ENCODE data around the gene UCKL1.
"Not testable (repeated sequence)": the region's sequence is repeated elsewhere in the genome, so short reads cannot be mapped to it uniquely, and the experiment has no call there.

Gene UCKL1

GRCh38 chr20:63976980-63977738 is 20.9 kb upstream of the UCKL1 start:
- H3K9me3 Mint-ChIP-seq: no peaks in the 10 kb centered on the region
- no peak for DNase-seq (ENCODE audit: low spot score in 2 of 2)
- peaks cover 68% of the 10 kb centered on the region for H3K4me1 Mint-ChIP-seq
- H3K4me3 Mint-ChIP-seq: peak overlapping the region; percentile 93
- ATAC-seq: no peak
- peak overlapping the region; percentile 95 for H3K27ac Mint-ChIP-seq
- peaks cover 76% of the 10 kb centered on the region for H3K36me3 Mint-ChIP-seq

DNA sequence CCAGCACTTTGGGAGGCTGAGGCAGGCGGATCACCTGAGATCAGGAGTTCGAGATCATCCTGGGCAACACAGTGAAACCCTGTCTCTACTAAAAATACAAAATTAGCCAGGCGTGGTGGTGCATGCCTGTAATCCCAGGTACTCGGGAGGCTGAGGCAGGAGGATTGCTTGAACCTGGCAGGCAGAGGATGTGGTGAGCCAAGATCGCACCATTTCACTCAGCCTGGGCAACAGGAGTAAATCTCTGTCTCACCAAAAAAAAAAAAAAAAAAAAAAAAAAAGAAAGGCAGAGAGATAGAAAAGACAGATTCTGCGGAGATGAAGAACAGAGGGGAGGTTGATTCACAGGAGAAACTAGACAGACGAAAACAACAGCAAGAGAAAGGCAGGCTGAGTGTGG is 20.3 kb upstream of the UCKL1 start:
- peaks cover 61% of the 10 kb centered on the region for H3K4me1 Mint-ChIP-seq
- peaks cover 76% of the 10 kb centered on the region for H3K36me3 Mint-ChIP-seq
- DNase-seq (ENCODE audit: low spot score in 2 of 2); H3K9me3 Mint-ChIP-seq; ATAC-seq: not testable (repeated sequence)
- peak overlapping the region; percentile 93 for H3K4me3 Mint-ChIP-seq
- peak overlapping the region; percentile 95 for H3K27ac Mint-ChIP-seq

GRCh38 chr20:63974402-63975200 is 18.4 kb upstream of the UCKL1 start:
- no peak for ATAC-seq
- no peak for DNase-seq (ENCODE audit: low spot score in 2 of 2)
- Mint-ChIP-seq H3K27ac (peak overlapping the region; percentile 82), H3K4me1 (peaks cover 47% of the 10 kb centered on the region), H3K9me3 (no peaks in the 10 kb centered on the region), H3K36me3 (peaks cover 80% of the 10 kb centered on the region), H3K4me3 (no peak overlapping the region)

GRCh38 chr20:63973636-63974401 is 17.6 kb upstream of the UCKL1 start:
- ATAC-seq (peak; percentile 46), DNase-seq (ENCODE audit: low spot score in 2 of 2) (peak; percentile 85 to 89)
- H3K4me3 Mint-ChIP-seq: no peak overlapping the region
- no peaks in the 10 kb centered on the region for H3K9me3 Mint-ChIP-seq
- peaks cover 83% of the 10 kb centered on the region for H3K36me3 Mint-ChIP-seq
- peaks cover 50% of the 10 kb centered on the region for H3K4me1 Mint-ChIP-seq
- peak overlapping the region; percentile 82 for H3K27ac Mint-ChIP-seq

DNA sequence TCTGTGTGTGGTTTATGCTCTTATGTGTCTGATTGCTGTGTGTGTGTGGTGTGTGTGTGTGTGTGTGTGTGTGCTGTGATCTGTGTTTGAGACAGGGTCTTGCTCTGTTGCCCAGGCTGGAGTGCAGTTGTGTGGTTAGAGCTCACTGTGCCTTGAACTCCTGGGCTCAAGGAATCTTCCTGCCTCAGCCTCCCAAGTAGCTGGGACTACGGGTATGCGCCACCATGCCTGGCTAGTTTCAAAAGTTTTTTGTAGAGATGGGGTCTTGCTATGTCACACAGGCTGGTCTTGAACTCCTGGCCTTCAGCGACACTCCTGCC is 16.9 kb upstream of the UCKL1 start:
- Mint-ChIP-seq H3K4me1 (peaks cover 50% of the 10 kb centered on the region), H3K27ac (peak overlapping the region; percentile 82), H3K4me3 (no peak overlapping the region), H3K36me3 (peaks cover 85% of the 10 kb centered on the region), H3K9me3 (no peaks in the 10 kb centered on the region)
- ATAC-seq: no peak
- DNase-seq (ENCODE audit: low spot score in 2 of 2): no peak

DNA sequence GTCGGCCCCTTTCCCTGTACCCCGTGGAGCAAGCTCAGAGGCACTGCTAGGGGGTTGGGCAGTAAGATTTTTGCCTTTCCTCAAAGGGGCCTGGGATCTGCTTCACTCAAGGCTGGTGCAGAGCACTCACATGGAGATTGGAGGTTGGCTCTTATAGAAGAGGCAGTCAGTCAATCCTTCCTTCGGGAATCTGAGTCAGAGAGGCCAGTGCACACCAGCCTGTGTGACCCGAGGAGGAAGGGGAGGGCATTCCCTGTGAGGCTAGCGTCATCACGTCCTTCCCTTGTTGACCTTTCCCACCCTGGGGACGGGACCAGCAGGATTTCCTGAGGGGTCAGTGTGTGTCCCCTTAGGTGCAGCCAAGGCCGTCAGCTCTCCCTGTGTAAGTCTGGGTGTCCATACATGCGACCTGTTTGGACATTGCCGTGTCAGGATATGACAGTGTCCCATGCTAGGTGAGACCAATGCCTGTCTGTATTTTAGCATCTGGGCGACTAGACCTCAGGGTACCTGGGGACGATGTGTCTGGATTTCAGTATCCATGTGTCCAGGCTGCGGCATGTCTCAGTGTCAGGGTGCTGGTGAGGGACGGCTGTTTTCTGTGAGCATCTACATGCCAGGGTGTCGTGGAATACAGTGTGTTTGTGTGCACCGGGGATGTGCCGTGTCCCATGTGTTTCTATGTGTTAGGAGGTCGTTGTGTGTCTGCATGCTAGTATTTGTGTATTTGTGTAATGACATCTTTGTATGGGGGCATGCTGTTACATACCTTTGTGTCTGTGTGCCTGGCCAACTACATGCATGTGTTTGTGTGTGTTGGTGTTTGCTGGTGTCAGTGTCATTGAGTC is 16.3 kb upstream of the UCKL1 start:
- DNase-seq (ENCODE audit: low spot score in 2 of 2) (peak in 1 of 2 donors; percentile 52), ATAC-seq (no peak)
- no peak overlapping the region for H3K4me3 Mint-ChIP-seq
- H3K27ac Mint-ChIP-seq: peak overlapping the region; percentile 82
- peaks cover 79% of the 10 kb centered on the region for H3K36me3 Mint-ChIP-seq
- peaks cover 45% of the 10 kb centered on the region for H3K4me1 Mint-ChIP-seq
- no peaks in the 10 kb centered on the region for H3K9me3 Mint-ChIP-seq

- not testable (repeated sequence) for H3K4me3 Mint-ChIP-seq; H3K27ac Mint-ChIP-seq; DNase-seq (ENCODE audit: low spot score in 2 of 2); H3K9me3 Mint-ChIP-seq; ATAC-seq
- Mint-ChIP-seq H3K4me1 (peaks cover 39% of the 10 kb centered on the region), H3K36me3 (peaks cover 73% of the 10 kb centered on the region)
These were observed 15.7 kb upstream of the UCKL1 start for GRCh38 chr20:63971960-63972311.

DNA sequence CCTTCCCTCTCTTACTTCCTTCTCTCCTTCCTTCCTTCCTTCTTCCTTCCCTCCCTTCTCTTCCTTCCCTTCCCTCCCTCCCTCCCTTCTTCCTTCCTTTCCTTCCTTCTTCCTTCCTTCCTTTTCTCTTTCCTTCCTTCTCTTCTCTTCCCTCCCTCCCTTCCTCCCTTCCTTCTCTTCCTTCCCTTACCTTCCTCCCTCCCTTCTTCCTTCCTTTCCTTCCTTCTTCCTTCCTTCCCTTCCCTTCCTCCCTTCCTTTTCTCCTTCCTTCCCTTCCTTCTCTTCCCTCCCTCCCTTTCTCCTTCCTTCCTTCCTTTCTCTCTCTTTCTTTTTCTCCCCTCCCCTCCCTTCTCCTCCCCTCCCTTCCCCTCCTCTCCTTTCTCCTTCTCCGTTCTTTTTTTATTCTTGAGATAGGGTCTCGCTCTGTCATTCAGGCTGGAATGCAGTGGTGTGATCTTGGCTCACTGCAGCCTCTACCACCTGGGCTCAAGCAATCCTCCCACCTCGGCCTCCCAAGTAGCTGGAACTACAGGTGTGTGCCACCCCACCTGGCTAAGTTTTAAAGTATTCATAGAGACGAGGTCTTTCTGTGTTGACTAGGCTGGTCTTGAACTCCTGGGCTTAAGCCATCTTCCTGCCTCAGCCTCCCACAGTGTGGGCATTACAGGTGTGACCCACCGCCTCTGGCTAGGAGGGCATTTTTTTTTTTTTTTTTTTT is 14.7 kb upstream of the UCKL1 start:
- Mint-ChIP-seq H3K4me1 (peaks cover 28% of the 10 kb centered on the region), H3K36me3 (peaks cover 62% of the 10 kb centered on the region), H3K27ac (peak overlapping the region; percentile 63), H3K9me3 (peaks cover 2% of the 10 kb centered on the region), H3K4me3 (peak overlapping the region; percentile 42)
- ATAC-seq (no peak), DNase-seq (ENCODE audit: low spot score in 2 of 2) (peak in 1 of 2 donors; percentile 54)

DNA sequence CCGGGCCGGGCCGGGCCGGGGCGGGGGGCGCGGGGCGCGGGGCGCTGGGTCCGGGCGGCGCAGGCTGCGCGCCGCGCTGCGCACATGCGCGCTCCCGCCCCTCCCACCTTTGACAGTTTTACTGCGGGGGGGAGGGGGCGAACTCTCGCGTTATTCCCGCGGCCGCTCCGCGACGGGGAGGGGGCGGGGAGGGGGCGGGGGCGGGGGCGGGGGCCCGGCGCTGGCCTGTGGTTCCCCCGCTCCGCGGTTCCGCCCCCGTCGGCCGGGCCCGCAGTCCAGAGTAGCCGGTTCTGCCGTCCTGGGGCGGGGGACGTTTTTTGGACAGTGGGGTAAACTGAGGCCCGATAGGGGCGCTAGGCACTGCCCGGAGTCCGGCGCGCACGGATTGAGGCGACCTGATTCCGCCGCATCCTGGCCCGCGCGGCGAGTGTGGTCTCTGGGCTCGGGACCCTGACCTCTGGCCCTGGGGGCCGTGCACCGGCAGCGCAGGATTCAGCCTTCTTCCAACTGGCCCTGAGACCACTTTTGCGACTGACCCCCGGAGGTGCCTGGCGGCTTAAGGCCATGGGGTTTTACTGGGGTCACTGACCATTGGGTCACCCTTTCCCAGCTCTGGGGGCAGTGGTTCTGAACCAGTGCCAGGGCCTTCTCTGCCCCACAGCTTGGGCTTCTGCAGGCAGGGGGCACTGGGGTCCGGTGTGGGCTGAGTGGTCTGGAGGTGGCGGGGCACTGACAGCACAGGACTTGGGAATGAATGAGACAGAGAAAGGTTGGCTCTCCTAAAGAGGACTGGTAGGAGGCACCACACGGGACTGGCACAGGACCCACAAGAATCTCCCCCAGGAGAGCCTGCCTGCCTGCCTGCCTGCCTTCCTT is 13.9 kb upstream of the UCKL1 start, which contains the start of gene ZNF512B:
Gene ZNF512B, minus strand, starts transcription at position 93 of the 876 bp plus-strand sequence. CDS start 1,980 bp downstream, outside the sequence.
- DNase-seq (ENCODE audit: low spot score in 2 of 2): peak in 1 of 2 donors; percentile 75
- peak within 1 kb of the TSS; percentile 81 for H3K4me3 Mint-ChIP-seq

DNA sequence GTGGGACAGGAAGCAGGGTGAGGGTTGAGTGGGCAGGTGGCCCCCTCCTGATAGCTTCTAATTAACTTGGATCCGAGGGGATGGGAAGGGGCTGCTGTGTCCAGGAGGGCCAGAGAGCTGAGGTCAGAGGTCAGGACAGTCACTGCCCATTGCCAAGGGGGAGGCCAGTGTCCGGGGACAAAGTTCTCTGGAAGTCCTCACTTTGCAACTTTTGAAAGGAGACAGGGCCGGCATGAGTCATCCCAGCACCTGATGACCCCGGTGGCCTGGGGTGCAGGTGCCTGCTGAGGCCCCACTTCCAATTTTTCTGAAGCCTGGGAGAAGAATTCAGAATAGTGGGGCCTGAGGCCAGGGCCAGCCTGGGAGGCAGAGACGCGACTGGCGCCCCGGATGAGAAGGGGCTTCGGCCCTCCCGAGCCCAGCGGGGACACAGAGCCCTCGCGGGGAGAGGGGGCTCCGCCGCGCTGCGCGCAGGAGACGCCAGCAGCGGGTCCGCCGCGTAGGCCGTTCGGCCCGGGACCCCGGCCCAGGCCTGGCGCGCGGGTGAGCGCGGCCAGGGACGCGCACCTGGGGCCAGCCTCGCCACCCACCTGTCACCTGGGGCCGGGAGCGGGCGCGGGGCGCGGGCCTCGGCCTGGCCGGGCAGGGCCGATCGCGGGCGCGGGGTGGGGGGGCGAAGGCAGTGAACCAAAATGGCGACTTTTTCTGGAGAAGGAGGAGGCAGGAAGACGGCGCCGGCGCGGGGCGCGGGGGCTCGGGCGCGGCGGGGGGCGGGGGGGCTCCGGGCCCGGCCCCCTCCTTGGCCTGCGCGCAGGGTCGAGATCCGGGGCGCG is 12.9 kb upstream of the UCKL1 start:
- H3K9me3 Mint-ChIP-seq: peaks cover 2% of the 10 kb centered on the region

More for the DNA sequence above, 13.9 kb upstream of the UCKL1 start, which contains the start of gene ZNF512B:
- H3K9me3 Mint-ChIP-seq: peaks cover 2% of the 10 kb centered on the region
- H3K27ac Mint-ChIP-seq: peak within 1 kb of the TSS; percentile 91
- peaks cover 26% of the 10 kb centered on the region for H3K4me1 Mint-ChIP-seq
- peaks cover 54% of the 10 kb centered on the region for H3K36me3 Mint-ChIP-seq
- ATAC-seq: peak; percentile 27

DNA sequence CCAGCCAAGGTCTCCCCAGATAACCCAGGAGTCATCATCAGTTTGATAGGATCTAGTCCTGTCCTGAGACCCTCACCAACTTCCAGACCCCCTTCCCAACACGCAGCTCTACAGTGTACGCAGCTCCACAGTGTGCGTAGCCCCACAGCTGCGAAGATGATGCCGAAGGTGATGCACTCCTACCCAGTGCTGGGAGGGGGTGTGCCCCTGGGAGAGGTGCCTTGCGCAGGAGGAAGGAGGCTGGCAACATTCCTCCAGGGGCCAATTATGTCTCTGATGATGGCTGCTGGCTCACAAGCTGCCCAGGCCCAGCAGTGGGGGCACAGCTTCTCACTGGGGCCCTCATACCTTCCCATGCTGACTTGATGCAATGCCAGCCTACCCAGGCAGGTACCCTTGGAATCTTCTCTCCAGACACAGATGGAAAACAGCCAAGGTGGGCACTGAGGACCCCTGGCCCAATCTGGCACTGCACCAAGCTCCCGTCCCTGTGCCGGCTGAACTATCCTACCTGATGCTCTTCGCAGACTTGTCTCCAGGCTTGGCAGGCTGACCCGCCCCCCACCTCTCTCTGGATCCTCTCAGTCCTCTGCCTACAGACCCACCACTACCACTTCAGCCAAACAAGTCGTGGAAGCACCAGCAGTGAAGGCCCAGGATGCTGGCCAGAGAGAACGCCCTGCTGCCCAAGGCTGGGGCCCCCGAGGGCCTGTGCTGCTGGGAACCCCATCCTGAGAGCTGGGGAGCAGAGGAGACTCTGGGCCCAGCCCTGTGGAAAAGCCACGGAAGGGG is 12.1 kb upstream of the UCKL1 start:
- peaks cover 2% of the 10 kb centered on the region for H3K9me3 Mint-ChIP-seq
- DNase-seq (ENCODE audit: low spot score in 2 of 2): no peak
- peaks cover 37% of the 10 kb centered on the region for H3K36me3 Mint-ChIP-seq
- ATAC-seq: no peak
- H3K4me1 Mint-ChIP-seq: peaks cover 17% of the 10 kb centered on the region
- H3K4me3 Mint-ChIP-seq: peak overlapping the region; percentile 81
- peak overlapping the region; percentile 91 for H3K27ac Mint-ChIP-seq

More for the DNA sequence above, 12.9 kb upstream of the UCKL1 start:
- Mint-ChIP-seq H3K4me3 (peak overlapping the region; percentile 81), H3K27ac (peak overlapping the region; percentile 91), H3K36me3 (peaks cover 45% of the 10 kb centered on the region), H3K4me1 (peaks cover 25% of the 10 kb centered on the region)
- DNase-seq (ENCODE audit: low spot score in 2 of 2) (peak in 1 of 2 donors; percentile 57), ATAC-seq (peak; percentile 20)
